HCT116 (cell line): ENCODE results near the gene AFTPH.

Source experiments
- EGR1 ChIP-seq: IDR thresholded peaks from 2 replicates; pipeline ENCODE4 v1.6.1; 2012; ENCODE audit warnings: low read depth
- EZH2 ChIP-seq: fragments of 200-600 bp; sonication (generic); IDR thresholded peaks from 2 replicates; pipeline ENCODE4 v1.6.1; 2017; ENCODE audit warnings: antibody characterized with exemption, mixed run types
- EZH2phosphoT487 ChIP-seq: fragments of 200-600 bp; IDR thresholded peaks from 2 replicates; pipeline ENCODE4 v1.6.1; 2018; ENCODE audit warnings: antibody characterized with exemption, borderline replicate concordance
- POLR2A ChIP-seq: IDR thresholded peaks from 2 replicates; pipeline ENCODE4 v1.7.0; 2011; ENCODE audit warnings: borderline replicate concordance; ENCODE audit not compliant: insufficient read depth, insufficient read length; ENCODE audit errors: extremely low read depth
- SRF ChIP-seq: IDR thresholded peaks from 2 replicates; pipeline ENCODE4 v1.6.1; 2012; ENCODE audit warnings: low read depth
- TF ChIP-seq, protein P1 (sequence below), 3 experiments: fragments of 200-600 bp in 1 of 3; sonication (generic) in 1 of 3; IDR thresholded peaks in 2 of 3; conservative IDR thresholded peaks in 1 of 3; 2 replicates each; pipeline ENCODE4 v1.5.1; 2012 to 2017; ENCODE audit warnings: low read depth in 2 of 3, low read length in 2 of 3, antibody characterized with exemption in 1 of 3, borderline replicate concordance in 1 of 3, control low read depth in 1 of 3, mild to moderate bottlenecking in 1 of 3, mixed read lengths in 1 of 3, mixed run types in 1 of 3, moderate library complexity in 1 of 3; ENCODE audit not compliant: insufficient read depth in 1 of 3
- TF ChIP-seq, protein P2 (sequence below): IDR thresholded peaks from 2 replicates; pipeline ENCODE4 v1.6.1; 2012
- TF ChIP-seq, protein P3 (sequence below): IDR thresholded peaks from 2 replicates; pipeline ENCODE4 v1.6.1; 2012; ENCODE audit warnings: low read depth
- TF ChIP-seq, protein P4 (sequence below): IDR thresholded peaks from 2 replicates; pipeline ENCODE4 v1.6.1; 2012

DNA sequence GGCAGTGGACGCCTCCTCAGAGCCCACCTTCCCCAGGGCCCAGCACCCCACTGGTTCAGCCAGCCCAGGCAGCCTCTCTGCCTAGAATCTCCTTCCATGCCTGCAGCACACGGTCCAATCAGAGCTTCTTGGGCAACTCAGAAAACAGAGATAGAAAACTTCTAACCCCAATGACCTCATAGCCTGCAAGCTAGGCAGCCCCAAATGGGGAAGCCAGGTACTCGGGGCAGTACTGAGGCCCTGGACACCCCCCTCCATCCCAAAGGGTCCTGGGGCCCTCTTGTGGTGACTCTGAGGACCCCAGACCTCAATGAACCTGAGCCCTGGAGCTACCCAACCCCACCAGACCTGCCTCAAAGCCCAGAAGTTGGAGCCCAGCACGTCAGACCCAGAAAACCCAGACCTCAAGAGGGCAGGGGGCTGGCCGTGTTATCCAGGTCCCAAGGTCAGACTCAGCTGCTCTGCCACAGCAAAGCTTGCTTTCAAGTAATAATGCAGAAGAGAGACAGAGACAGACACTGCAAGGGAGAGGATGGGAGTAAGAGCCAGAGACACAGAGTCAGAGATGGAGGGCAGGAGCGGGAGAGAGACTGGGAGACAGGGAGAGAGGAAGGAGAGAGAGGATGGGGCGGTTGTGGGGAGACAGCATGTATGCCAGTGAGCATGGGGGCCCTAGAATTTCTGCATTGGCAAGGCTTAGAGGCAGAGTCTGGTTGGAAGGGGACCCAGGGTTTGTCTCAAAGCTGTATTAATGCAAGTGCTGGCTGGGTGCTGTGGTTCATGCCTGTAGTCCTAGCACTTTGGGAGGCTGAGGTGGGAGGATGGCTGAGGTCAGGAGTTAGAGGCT, 101.4 kb downstream of the AFTPH start:
- TF ChIP-seq, protein P1, sequence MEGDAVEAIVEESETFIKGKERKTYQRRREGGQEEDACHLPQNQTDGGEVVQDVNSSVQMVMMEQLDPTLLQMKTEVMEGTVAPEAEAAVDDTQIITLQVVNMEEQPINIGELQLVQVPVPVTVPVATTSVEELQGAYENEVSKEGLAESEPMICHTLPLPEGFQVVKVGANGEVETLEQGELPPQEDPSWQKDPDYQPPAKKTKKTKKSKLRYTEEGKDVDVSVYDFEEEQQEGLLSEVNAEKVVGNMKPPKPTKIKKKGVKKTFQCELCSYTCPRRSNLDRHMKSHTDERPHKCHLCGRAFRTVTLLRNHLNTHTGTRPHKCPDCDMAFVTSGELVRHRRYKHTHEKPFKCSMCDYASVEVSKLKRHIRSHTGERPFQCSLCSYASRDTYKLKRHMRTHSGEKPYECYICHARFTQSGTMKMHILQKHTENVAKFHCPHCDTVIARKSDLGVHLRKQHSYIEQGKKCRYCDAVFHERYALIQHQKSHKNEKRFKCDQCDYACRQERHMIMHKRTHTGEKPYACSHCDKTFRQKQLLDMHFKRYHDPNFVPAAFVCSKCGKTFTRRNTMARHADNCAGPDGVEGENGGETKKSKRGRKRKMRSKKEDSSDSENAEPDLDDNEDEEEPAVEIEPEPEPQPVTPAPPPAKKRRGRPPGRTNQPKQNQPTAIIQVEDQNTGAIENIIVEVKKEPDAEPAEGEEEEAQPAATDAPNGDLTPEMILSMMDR (IDR thresholded peaks at IDR 0.05 in 2 of 3, conservative IDR thresholded peaks at IDR 0.05 in 1 of 3; ENCODE audit: borderline replicate concordance in 1 of 3, insufficient read depth in 1 of 3, low read depth in 2 of 3, low read length in 2 of 3) = no peak
- TF ChIP-seq, protein P2, sequence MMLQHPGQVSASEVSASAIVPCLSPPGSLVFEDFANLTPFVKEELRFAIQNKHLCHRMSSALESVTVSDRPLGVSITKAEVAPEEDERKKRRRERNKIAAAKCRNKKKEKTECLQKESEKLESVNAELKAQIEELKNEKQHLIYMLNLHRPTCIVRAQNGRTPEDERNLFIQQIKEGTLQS = no peak
- TF ChIP-seq POLR2A (no peak), EZH2phosphoT487 (no peak), SRF (no peak), EZH2 (no peak), EGR1 (no peak)
- TF ChIP-seq, protein P3, sequence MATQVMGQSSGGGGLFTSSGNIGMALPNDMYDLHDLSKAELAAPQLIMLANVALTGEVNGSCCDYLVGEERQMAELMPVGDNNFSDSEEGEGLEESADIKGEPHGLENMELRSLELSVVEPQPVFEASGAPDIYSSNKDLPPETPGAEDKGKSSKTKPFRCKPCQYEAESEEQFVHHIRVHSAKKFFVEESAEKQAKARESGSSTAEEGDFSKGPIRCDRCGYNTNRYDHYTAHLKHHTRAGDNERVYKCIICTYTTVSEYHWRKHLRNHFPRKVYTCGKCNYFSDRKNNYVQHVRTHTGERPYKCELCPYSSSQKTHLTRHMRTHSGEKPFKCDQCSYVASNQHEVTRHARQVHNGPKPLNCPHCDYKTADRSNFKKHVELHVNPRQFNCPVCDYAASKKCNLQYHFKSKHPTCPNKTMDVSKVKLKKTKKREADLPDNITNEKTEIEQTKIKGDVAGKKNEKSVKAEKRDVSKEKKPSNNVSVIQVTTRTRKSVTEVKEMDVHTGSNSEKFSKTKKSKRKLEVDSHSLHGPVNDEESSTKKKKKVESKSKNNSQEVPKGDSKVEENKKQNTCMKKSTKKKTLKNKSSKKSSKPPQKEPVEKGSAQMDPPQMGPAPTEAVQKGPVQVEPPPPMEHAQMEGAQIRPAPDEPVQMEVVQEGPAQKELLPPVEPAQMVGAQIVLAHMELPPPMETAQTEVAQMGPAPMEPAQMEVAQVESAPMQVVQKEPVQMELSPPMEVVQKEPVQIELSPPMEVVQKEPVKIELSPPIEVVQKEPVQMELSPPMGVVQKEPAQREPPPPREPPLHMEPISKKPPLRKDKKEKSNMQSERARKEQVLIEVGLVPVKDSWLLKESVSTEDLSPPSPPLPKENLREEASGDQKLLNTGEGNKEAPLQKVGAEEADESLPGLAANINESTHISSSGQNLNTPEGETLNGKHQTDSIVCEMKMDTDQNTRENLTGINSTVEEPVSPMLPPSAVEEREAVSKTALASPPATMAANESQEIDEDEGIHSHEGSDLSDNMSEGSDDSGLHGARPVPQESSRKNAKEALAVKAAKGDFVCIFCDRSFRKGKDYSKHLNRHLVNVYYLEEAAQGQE = no peak
- TF ChIP-seq, protein P4, sequence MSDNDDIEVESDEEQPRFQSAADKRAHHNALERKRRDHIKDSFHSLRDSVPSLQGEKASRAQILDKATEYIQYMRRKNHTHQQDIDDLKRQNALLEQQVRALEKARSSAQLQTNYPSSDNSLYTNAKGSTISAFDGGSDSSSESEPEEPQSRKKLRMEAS = no peak
